HepG2 (cell line): ENCODE measurements around the gene TMEM132D. TPM values are rescaled to one million over a fixed set of nuclear protein-coding genes. Genes with fewer than 3 reads are reported as not detected.

Experiments
- ATAC-seq: fragments of 200-7000 bp; cut with Tn5 transposase; 3 replicates; pipeline ENCODE4 v1.9.1; 2020; ENCODE audit warnings: mild to moderate bottlenecking, moderate library complexity
- BruUV-seq: library from RNA; stranded (reverse); fragments of 400-500 nt; replicated peaks from 2 replicates; lab custom pipeline; 2021; lab: Mats Ljungman, UMichigan
- CTCF ChIA-PET: fragments of 300-600 bp; formaldehyde crosslinking; extraction: SDS; loops from one replicate; lab custom pipeline; 2021; ENCODE audit warnings: low total read pairs, inconsistent platforms, low intra/inter-chr PET ratio; lab: Yijun Ruan, JAX
- POLR2A ChIA-PET: fragments of 350-600 bp; sonication (Branson Sonifier 250); formaldehyde crosslinking; loops from one replicate; lab custom pipeline; 2020; ENCODE audit warnings: antibody characterized with exemption, inconsistent platforms; lab: Yijun Ruan, JAX
- DNase-seq: peaks from one replicate; pipeline ENCODE4 v3.0.0-alpha.2; 2015; ENCODE audit warnings: low spot score
- FAIRE-seq: peaks from 3 replicates; lab custom pipeline; 2011; peaks lifted over from hg19 to GRCh38; lab: Jason Lieb, UNC
- H2AFZ ChIP-seq: one replicate; pipeline ENCODE4 v1.6.1; 2011; ENCODE audit warnings: low read length, inconsistent platforms
- H3K27ac ChIP-seq: fragments of 300-600 bp; 3 replicates; pipeline ENCODE4 v1.8.0; 2011; ENCODE audit warnings: mixed run types, mild to moderate bottlenecking, mixed read lengths, low read length, inconsistent platforms; ENCODE audit not compliant: insufficient read depth; ENCODE audit errors: extremely low read length
- H3K27me3 ChIP-seq, 2 experiments: fragments of 200-600 bp in 1 of 2; 2 replicates in 1 of 2; 3 replicates in 1 of 2; pipeline versions ENCODE4 v1.6.0 to v1.8.0; 2011; ENCODE audit warnings: low read length in 2 of 2, mild to moderate bottlenecking in 2 of 2, moderate library complexity in 2 of 2, inconsistent platforms in 1 of 2; ENCODE audit not compliant: insufficient read depth in 2 of 2, control insufficient read depth in 1 of 2
- H3K36me3 ChIP-seq, 2 experiments: fragments of 200-600 bp in 1 of 2; replicated peaks in 1 of 2; 2 replicates in 1 of 2; 3 replicates in 1 of 2; pipeline versions ENCODE4 v1.5.1 to v1.8.0; 2011; ENCODE audit warnings: low read length in 2 of 2, inconsistent platforms in 1 of 2; ENCODE audit not compliant: insufficient read depth in 2 of 2, control insufficient read depth in 1 of 2
- H3K4me1 ChIP-seq: 2 replicates; pipeline ENCODE4 v1.5.1; 2012; ENCODE audit warnings: low read length, inconsistent platforms; ENCODE audit not compliant: insufficient read depth
- H3K4me2 ChIP-seq: 2 replicates; pipeline ENCODE4 v1.6.0; 2011; ENCODE audit warnings: low read depth, low read length, inconsistent platforms
- H3K4me3 ChIP-seq, 3 experiments: fragments of 200-600 bp in 1 of 3; sonication (generic), shearing (Covaris generic) in 1 of 3; replicated peaks in 1 of 3; 2 replicates each; pipeline ENCODE4 v1.5.1; 2011 to 2016; ENCODE audit warnings: low read length in 3 of 3, inconsistent platforms in 2 of 3, low read depth in 2 of 3, mild to moderate bottlenecking in 2 of 3, control low read depth in 1 of 3, mixed read lengths in 1 of 3; ENCODE audit not compliant: insufficient read depth in 1 of 3
- H3K79me2 ChIP-seq: one replicate; pipeline ENCODE4 v1.6.1; 2011; ENCODE audit warnings: low read length, inconsistent platforms; ENCODE audit not compliant: insufficient read depth
- H3K9ac ChIP-seq: 2 replicates; pipeline ENCODE4 v1.6.0; 2011; ENCODE audit warnings: mild to moderate bottlenecking, low read depth, low read length, inconsistent platforms; ENCODE audit not compliant: insufficient read depth
- H3K9me3 ChIP-seq: 2 replicates; pipeline ENCODE4 v1.5.1; 2012; ENCODE audit warnings: mild to moderate bottlenecking, low read length
- H4K20me1 ChIP-seq: 2 replicates; pipeline ENCODE4 v1.6.0; 2011; ENCODE audit warnings: inconsistent platforms, mild to moderate bottlenecking, low read length, moderate library complexity; ENCODE audit not compliant: insufficient read depth
- KAT2B ChIP-seq: fragments of 150-350 bp; IDR thresholded peaks from 2 replicates; pipeline ENCODE4 v1.6.1; 2014; ENCODE audit warnings: low read depth, low read length, borderline replicate concordance
- NFKBIZ ChIP-seq: IDR thresholded peaks from 2 replicates; pipeline ENCODE4 v1.6.1; 2018; ENCODE audit warnings: missing genetic modification reagents, missing compliant biosample characterization
- SIX4 ChIP-seq: sonication (generic); formaldehyde crosslinking; IDR thresholded peaks from 2 replicates; pipeline ENCODE4 v1.4.0; 2020; ENCODE audit warnings: missing genetic modification reagents
- ZNF232 ChIP-seq: sonication (generic); formaldehyde crosslinking; IDR thresholded peaks from 2 replicates; pipeline ENCODE4 v1.4.0; 2020; ENCODE audit warnings: missing genetic modification reagents, borderline replicate concordance
- ZNF333 ChIP-seq: sonication (generic); formaldehyde crosslinking; IDR thresholded peaks from 2 replicates; pipeline ENCODE4 v1.4.0; 2020; ENCODE audit warnings: mild to moderate bottlenecking, missing genetic modification reagents, borderline replicate concordance
- WGBS: methylation state at CpG from one replicate; pipeline ENCODE4 v1.1.6; 2017; ENCODE audit warnings: low lambda C conversion rate; 5-methylcytosine and 5-hydroxymethylcytosine counted together
- in situ Hi-C: cut with HindIII; loops from 2 replicates; pipeline ENCODE4 v1.10.0; 2017; ENCODE audit warnings: low pct_unique_long_range_greater_than_20kb; ENCODE audit not compliant: extremely low pct_ligation_motif_present
- intact Hi-C: fragments of 100-400 bp; cut with micrococcal nuclease; formaldehyde crosslinking; loops from one replicate; pipeline ENCODE4 v1.10.0; 2022; ENCODE audit not compliant: unreplicated experiment
- polyA plus RNA-seq, 8 experiments: library from polyadenylated mRNA; depleted of rRNA in 3 of 8; stranded (reverse) in 7 of 8; unstranded in 1 of 8; fragments of >200 nt; fragmentation: Illumina TruSeq in 4 of 8; extraction: Trizol in 4 of 8; gene quantifications; 2 replicates each; pipeline versions ENCODE4 v1.2.1 to v1.2.3, GENCODE V29; 2011 to 2016; ENCODE audit warnings: low read depth in 4 of 8, missing spikeins in 1 of 8, mixed read lengths in 1 of 8; ENCODE audit not compliant: insufficient read depth in 1 of 8
- total RNA-seq, 5 experiments: library from RNA; depleted of rRNA; stranded (reverse); fragments of >200 nt; fragmentation: Illumina TruSeq; extraction: Trizol; gene quantifications; 2 replicates each; pipeline ENCODE4 v1.2.3, GENCODE V29; 2016; ENCODE audit warnings: low read depth in 1 of 5
- TF ChIP-seq, protein P1 (sequence below), 2 experiments: fragments of 450-650 bp in 1 of 2; sonication (generic) in 1 of 2; formaldehyde crosslinking; IDR thresholded peaks; 2 replicates each; pipeline versions ENCODE4 v1.5.0 to v1.8.0; 2020 to 2022; ENCODE audit warnings: mild to moderate bottlenecking in 1 of 2, missing genetic modification reagents in 1 of 2
- TF ChIP-seq, protein P2 (sequence below): sonication (generic); formaldehyde crosslinking; IDR thresholded peaks from 2 replicates; pipeline ENCODE4 v1.8.0; 2022; ENCODE audit warnings: mild to moderate bottlenecking, missing genetic modification reagents

Gene TMEM132D
- total and polyA plus RNA-seq, 2 of the 13 experiments (the other 11 are each of a cell fraction or from before 2014, with no cell fraction given), result not detected

DNA sequence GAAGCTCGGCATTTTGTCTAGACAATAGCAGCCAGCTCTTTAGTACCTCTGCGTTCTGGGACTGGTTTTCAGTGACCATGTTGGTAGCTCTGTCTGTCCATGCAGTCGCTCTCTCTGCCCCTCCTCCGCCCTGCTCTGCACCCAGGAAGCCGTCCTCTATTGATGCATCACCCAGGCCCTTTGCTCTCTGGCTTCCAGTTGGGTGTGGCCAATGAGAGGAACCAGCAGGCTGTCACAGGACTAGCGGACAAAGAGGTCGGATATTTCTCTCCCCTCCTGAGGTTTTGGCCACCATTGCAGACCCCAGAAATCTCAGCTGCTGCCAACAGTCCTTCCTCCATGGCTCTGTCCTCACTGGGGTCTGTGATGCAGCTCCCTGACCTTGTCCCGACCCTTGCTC, 180.6 kb downstream of the TMEM132D start:
- POLR2A ChIA-PET, result no interaction called here
- BruUV-seq, result no TSS peak
- H3K79me2 ChIP-seq, result no peaks in the 10 kb centered on the region
- H3K4me3 ChIP-seq, result no peak overlapping the region
- H3K4me2 ChIP-seq, result no peak overlapping the region
- H3K9ac ChIP-seq, result no peak overlapping the region
- no peaks in the 10 kb centered on the region for H3K36me3 ChIP-seq
- no peak overlapping the region for H3K27ac ChIP-seq
- intact Hi-C loops (no loop called here), in situ Hi-C loops (no loop called here)
- H4K20me1 ChIP-seq, result no peaks in the 10 kb centered on the region
- FAIRE-seq (no peak), ATAC-seq (no peak)
- no peak overlapping the region for H2AFZ ChIP-seq
- TF ChIP-seq NFKBIZ (CRISPR knock-in tag), result no peak
- TF ChIP-seq KAT2B, result no peak
- no peak for TF ChIP-seq ZNF333 (CRISPR knock-in tag)
- no peak for TF ChIP-seq ZNF232
- TF ChIP-seq, protein P1, sequence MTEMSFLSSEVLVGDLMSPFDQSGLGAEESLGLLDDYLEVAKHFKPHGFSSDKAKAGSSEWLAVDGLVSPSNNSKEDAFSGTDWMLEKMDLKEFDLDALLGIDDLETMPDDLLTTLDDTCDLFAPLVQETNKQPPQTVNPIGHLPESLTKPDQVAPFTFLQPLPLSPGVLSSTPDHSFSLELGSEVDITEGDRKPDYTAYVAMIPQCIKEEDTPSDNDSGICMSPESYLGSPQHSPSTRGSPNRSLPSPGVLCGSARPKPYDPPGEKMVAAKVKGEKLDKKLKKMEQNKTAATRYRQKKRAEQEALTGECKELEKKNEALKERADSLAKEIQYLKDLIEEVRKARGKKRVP (CRISPR knock-in tag; IDR thresholded peaks at IDR 0.05), result no peak
- TF ChIP-seq, protein P2, sequence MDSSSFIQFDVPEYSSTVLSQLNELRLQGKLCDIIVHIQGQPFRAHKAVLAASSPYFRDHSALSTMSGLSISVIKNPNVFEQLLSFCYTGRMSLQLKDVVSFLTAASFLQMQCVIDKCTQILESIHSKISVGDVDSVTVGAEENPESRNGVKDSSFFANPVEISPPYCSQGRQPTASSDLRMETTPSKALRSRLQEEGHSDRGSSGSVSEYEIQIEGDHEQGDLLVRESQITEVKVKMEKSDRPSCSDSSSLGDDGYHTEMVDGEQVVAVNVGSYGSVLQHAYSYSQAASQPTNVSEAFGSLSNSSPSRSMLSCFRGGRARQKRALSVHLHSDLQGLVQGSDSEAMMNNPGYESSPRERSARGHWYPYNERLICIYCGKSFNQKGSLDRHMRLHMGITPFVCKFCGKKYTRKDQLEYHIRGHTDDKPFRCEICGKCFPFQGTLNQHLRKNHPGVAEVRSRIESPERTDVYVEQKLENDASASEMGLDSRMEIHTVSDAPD (CRISPR knock-in tag), result no peak
- TF ChIP-seq SIX4 (CRISPR knock-in tag), result no peak
- TF ChIP-seq, all 625 proteins: peak for 0
- 6% methylated on average over 8 of the region's 8 CpGs for WGBS
- Histone ChIP-seq H3K4me1 (no peaks in the 10 kb centered on the region), H3K9me3 (peaks cover 8% of the 10 kb centered on the region; the same call in 1 of the 2 replicates), H3K27me3 (no peaks in the 10 kb centered on the region; a peak in 1 of 5 replicates)
- CTCF ChIA-PET, result no interaction called here
- no peak for DNase-seq
